ENCODE results near the gene GPR143. TPM values are rescaled to one million over a fixed set of nuclear protein-coding genes. Genes with fewer than 3 reads are reported as not detected.

The GPR143 gene
- total and polyA plus RNA-seq, 3 donors from 2014 or later: 1.7 to 2.7 (median 2.5) TPM

- H3K27me3 ChIP-seq: no peaks in the 10 kb centered on the region
- no peak overlapping the region for H3K4me3 ChIP-seq
- no peak for DNase-seq
- TF ChIP-seq CTCF (IDR thresholded peaks at IDR 0.05) (no peak), POLR2A (IDR thresholded peaks at IDR 0.05) (no peak)
- H3K36me3 ChIP-seq (ENCODE audit: low read depth, missing control alignments): no peaks in the 10 kb centered on the region
- WGBS, 2 donors: 72 to 74% methylated on average over 2 of the region's 2 CpGs
- H3K4me1 ChIP-seq: no peaks in the 10 kb centered on the region
- intact Hi-C loops (cut with DNase I; ENCODE audit: low total_unique reads): no loop called here
- H3K27ac ChIP-seq: no peak overlapping the region
- H3K9me3 ChIP-seq: no peaks in the 10 kb centered on the region
Measured at GRCh38 chrX:9724711-9725110, 40.9 kb downstream of the GPR143 start.

- Histone ChIP-seq H3K4me3 (no peak overlapping the region), H3K27me3 (no peaks in the 10 kb centered on the region), H3K4me1 (no peaks in the 10 kb centered on the region), H3K27ac (no peak overlapping the region), H3K36me3 (ENCODE audit: low read depth, missing control alignments) (no peaks in the 10 kb centered on the region), H3K9me3 (no peaks in the 10 kb centered on the region)
- DNase-seq: no peak
- WGBS, 2 donors: 97 to 100% methylated on average over 8 to 21 of the region's 21 CpGs
- intact Hi-C loops (cut with DNase I; ENCODE audit: low total_unique reads): no loop called here
- TF ChIP-seq CTCF (IDR thresholded peaks at IDR 0.05) (no peak), POLR2A (IDR thresholded peaks at IDR 0.05) (no peak)
Measured at GRCh38 chrX:9717376-9717775, 48.3 kb downstream of the GPR143 start.

- Histone ChIP-seq H3K27me3 (no peaks in the 10 kb centered on the region), H3K36me3 (ENCODE audit: low read depth, missing control alignments) (no peaks in the 10 kb centered on the region), H3K4me3 (no peak overlapping the region), H3K9me3 (no peaks in the 10 kb centered on the region), H3K4me1 (no peaks in the 10 kb centered on the region), H3K27ac (no peak overlapping the region)
- 80 to 95% methylated on average over 8 of the region's 8 CpGs for WGBS, 2 donors
- no peak for DNase-seq
- intact Hi-C loops (cut with DNase I; ENCODE audit: low total_unique reads): no loop called here
- TF ChIP-seq POLR2A (IDR thresholded peaks at IDR 0.05) (no peak), CTCF (IDR thresholded peaks at IDR 0.05) (no peak)
Measured at GRCh38 chrX:9710332-9710731, 55.3 kb downstream of the GPR143 start.

GRCh38 chrX:9708923-9709553 lies 56.6 kb downstream of the GPR143 start:
- Histone ChIP-seq H3K9me3 (no peaks in the 10 kb centered on the region), H3K27ac (no peak overlapping the region), H3K36me3 (ENCODE audit: low read depth, missing control alignments) (no peaks in the 10 kb centered on the region), H3K4me1 (no peaks in the 10 kb centered on the region), H3K27me3 (no peaks in the 10 kb centered on the region), H3K4me3 (no peak overlapping the region)
- intact Hi-C loops (cut with DNase I; ENCODE audit: low total_unique reads): no loop called here
- TF ChIP-seq POLR2A (IDR thresholded peaks at IDR 0.05) (no peak), CTCF (IDR thresholded peaks at IDR 0.05) (peak; percentile 57 to 77 (median 70))
- WGBS, 2 donors: 45 to 53% methylated on average over 14 to 17 of the region's 17 CpGs
- peak; percentile 75 for DNase-seq

- Histone ChIP-seq H3K4me3 (no peak overlapping the region), H3K9me3 (no peaks in the 10 kb centered on the region), H3K27me3 (no peaks in the 10 kb centered on the region), H3K27ac (no peak overlapping the region), H3K4me1 (no peaks in the 10 kb centered on the region), H3K36me3 (ENCODE audit: low read depth, missing control alignments) (no peaks in the 10 kb centered on the region)
- no peak for TF ChIP-seq CTCF (IDR thresholded peaks at IDR 0.05)
- TF ChIP-seq POLR2A (IDR thresholded peaks at IDR 0.05): no peak
- intact Hi-C loops (cut with DNase I; ENCODE audit: low total_unique reads): no loop called here
- no peak for DNase-seq
- 93 to 100% methylated on average over 1 to 10 of the region's 10 CpGs for WGBS, 2 donors
Measured at GRCh38 chrX:9708086-9708485, 57.6 kb downstream of the GPR143 start.
